Heart right ventricle (tissue), 16 donors: ENCODE measurements around the gene TXNDC17. TPM values are rescaled to one million over a fixed set of nuclear protein-coding genes. Genes with fewer than 3 reads are reported as not detected.

Experiments used
- ATAC-seq, 8 donors: fragments of 200-7000 bp; cut with Tn5 transposase; one replicate each; pipeline ENCODE4 v1.9.1; 2020; ENCODE audit warnings: mild to moderate bottlenecking in 8 of 8, moderate library complexity in 8 of 8, moderate number of reproducible peaks in 1 of 8
- DNase-seq, 2 donors: peaks; one replicate each; pipeline ENCODE4 v3.0.0-alpha.2; 2020
- H3K27ac ChIP-seq, 10 donors: fragments of 200-600 bp; sonication (generic) in 2 of 10; one replicate each; pipeline versions ENCODE4 v1.5.0 to v1.8.0; 2020 to 2022; ENCODE audit warnings: mild to moderate bottlenecking in 3 of 10
- H3K27me3 ChIP-seq, 7 donors: fragments of 200-600 bp; one replicate each; pipeline ENCODE4 v1.8.0; 2021 to 2022; ENCODE audit warnings: mild to moderate bottlenecking in 2 of 7
- H3K36me3 ChIP-seq, 9 donors: fragments of 200-600 bp; sonication (generic) in 1 of 9; one replicate each; pipeline versions ENCODE4 v1.5.0 to v1.8.0; 2020 to 2022; ENCODE audit warnings: mild to moderate bottlenecking in 2 of 9
- H3K4me1 ChIP-seq, 9 donors: fragments of 200-600 bp; sonication (generic) in 1 of 9; one replicate each; pipeline versions ENCODE4 v1.5.0 to v1.8.0; 2020 to 2022; ENCODE audit warnings: mild to moderate bottlenecking in 4 of 9
- H3K4me3 ChIP-seq, 10 donors: fragments of 200-600 bp; sonication (generic) in 2 of 10; one replicate each; pipeline versions ENCODE4 v1.5.0 to v1.8.0; 2020 to 2022; ENCODE audit warnings: mild to moderate bottlenecking in 7 of 10, moderate library complexity in 2 of 10
- H3K9me3 ChIP-seq, 11 donors: fragments of 200-600 bp in 10 of 11; sonication (generic) in 2 of 11; one replicate each; pipeline versions ENCODE4 v1.5.0 to v1.8.0; 2013 to 2022; ENCODE audit warnings: mild to moderate bottlenecking in 2 of 11, control low read depth in 1 of 11, moderate library complexity in 1 of 11
- WGBS, 2 donors: extraction: QIAGEN DNeasy Blood & Tissue Kit; methylation state at CpG; one replicate each; pipeline ENCODE4 v1.1.7; 2013; ENCODE audit warnings: inconsistent platforms in 1 of 2; 5-methylcytosine and 5-hydroxymethylcytosine counted together
- intact Hi-C, 10 donors: fragments of 100-400 bp; cut with DNase I; formaldehyde crosslinking; loops; one replicate each; pipeline versions ENCODE4 v1.11.1 to v1.14.2; 2022
- polyA plus RNA-seq, 2 donors: library from polyadenylated mRNA; stranded (reverse); fragments of 200-250 nt; gene quantifications; one replicate each; pipeline ENCODE4 v1.2.3, GENCODE V29; 2013
- total RNA-seq, 10 donors: library from RNA; stranded (reverse); fragmentation: NEBNext Ultra II Directional in 3 of 10; extraction: Animal tissue kit (Norgen Biotek cat#: 25700) in 3 of 10; gene quantifications; one replicate each; pipeline versions ENCODE4 v1.2.1 to v1.2.4, GENCODE V29; 2021 to 2023
- TF ChIP-seq, protein P1 (sequence below), 9 donors: fragments of 200-600 bp; sonication (generic) in 2 of 9; IDR thresholded peaks; one replicate each; pipeline versions ENCODE4 v1.5.0 to v1.8.0; 2021 to 2022; ENCODE audit warnings: antibody characterized with exemption in 9 of 9, mild to moderate bottlenecking in 5 of 9, moderate library complexity in 1 of 9
- donor health status: Arrhythmogenic right ventricular cardiomyopathy.
- donor health status: ischemic (EF 13 %, LVEDD 7.1; RV severe dilation, severe dysfunction).
- donor health status: healthy with polysubstance abuse.
- donor health status: DM: no; HTN: yes; CAD: no.
- donor health status: DM: no; HTN: no; CAD: no.
- donor health status: ischemic (EF 25% LVEDD 6.9; RV normal size, moderate dysfunction).
- donor health status: ischemic (EF 25% LVEDD 5.7; RV mildly dilated, moderate dysfunction).
- donor health status: healthy.
- donor health status: DM: yes; HTN: yes; CAD: no.
- donor health status: Ischemic cardiomyopathy.
- donor health status: ischemic (EF 35%, LVEDD 5.7; RV mildly dilated, moderate dysfunction).
- donor health status: nonischemic (EF 11% LVEDD 7.7; RV severe dilation, severe dysfunction).
- donor health status: DM: yes; HTN: yes; CAD: no.
- donor health status: PGD.
- donor health status: ischemic (EF 29% LVEDD 5.4; RV normal size, mild dysfunction).
- donor health status: nonischemic (EF 23%, LVEDD 6.1; RV moderate dilation, normal function).

The TXNDC17 gene
- total and polyA plus RNA-seq, 12 donors: 33.3 to 172 (median 43.7) TPM

DNA sequence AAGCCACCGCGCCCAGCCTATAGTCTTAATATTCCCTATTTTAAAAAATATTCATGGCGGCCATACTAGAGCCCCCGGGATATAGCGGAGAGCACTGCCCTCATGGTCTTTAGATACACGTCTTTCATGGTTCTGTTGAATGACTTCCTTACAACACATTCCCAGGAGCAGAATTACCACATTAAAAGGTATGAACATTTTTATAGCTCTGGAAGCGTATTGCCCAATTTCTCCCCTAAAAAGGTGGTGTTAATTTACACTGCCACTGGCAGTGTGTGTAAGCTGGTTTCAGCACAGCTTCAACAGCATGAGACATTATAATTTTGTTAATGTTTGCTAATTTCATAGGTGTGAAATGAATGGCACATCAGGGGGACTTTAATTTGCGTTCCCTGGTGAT lies 29.7 kb downstream of the TXNDC17 start:
- no peak for DNase-seq
- Histone ChIP-seq H3K9me3 (no peaks in the 10 kb centered on the region), H3K27me3 (peaks cover 0 to 39% (median 20%) of the 10 kb centered on the region in 7 donors)

DNA sequence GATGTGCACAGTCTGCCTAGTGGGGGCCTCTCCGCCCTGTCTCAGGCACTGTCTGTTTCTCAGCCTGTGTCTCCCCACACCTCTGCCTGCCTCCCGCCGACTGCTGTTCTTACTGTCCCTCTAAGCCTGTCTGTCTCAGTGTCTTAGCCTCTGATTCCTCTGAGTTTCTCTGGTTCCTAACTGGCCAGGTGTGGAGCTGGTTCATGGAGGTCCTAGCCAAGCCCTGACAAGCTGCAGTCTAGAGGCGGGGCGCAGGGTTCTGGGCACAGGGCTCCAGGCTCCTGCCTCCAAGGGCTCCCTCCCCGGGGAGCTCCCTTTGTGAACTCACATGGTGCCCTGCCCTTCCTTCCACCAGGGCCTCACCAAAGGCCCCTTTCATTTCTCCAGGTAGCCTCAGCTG lies 30.1 kb downstream of the TXNDC17 start:
- no peak overlapping the region for H3K27ac ChIP-seq
- no peaks in the 10 kb centered on the region for H3K36me3 ChIP-seq
- no peaks in the 10 kb centered on the region for H3K9me3 ChIP-seq
- no peak overlapping the region for H3K4me3 ChIP-seq
- ATAC-seq: no peak
- H3K27me3 ChIP-seq: peaks cover 0 to 40% (median 20%) of the 10 kb centered on the region in 7 donors
- intact Hi-C loops: loop anchor here in 1 of 10 donors (10.0 kb wide), 1 partner anchor 164 kb away; the partner anchor contains the start of gene TEKT1
- peaks cover 0 to 4% (median 0%) of the 10 kb centered on the region in 9 donors for H3K4me1 ChIP-seq
- WGBS, 2 donors: 76 to 90% methylated on average over 6 of the region's 6 CpGs
- TF ChIP-seq, protein P1, sequence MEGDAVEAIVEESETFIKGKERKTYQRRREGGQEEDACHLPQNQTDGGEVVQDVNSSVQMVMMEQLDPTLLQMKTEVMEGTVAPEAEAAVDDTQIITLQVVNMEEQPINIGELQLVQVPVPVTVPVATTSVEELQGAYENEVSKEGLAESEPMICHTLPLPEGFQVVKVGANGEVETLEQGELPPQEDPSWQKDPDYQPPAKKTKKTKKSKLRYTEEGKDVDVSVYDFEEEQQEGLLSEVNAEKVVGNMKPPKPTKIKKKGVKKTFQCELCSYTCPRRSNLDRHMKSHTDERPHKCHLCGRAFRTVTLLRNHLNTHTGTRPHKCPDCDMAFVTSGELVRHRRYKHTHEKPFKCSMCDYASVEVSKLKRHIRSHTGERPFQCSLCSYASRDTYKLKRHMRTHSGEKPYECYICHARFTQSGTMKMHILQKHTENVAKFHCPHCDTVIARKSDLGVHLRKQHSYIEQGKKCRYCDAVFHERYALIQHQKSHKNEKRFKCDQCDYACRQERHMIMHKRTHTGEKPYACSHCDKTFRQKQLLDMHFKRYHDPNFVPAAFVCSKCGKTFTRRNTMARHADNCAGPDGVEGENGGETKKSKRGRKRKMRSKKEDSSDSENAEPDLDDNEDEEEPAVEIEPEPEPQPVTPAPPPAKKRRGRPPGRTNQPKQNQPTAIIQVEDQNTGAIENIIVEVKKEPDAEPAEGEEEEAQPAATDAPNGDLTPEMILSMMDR (IDR thresholded peaks at IDR 0.05): no peak
- no peak for DNase-seq

More for the DNA sequence above, 29.7 kb downstream of the TXNDC17 start:
- no peak for ATAC-seq
- Histone ChIP-seq H3K4me1 (peaks cover 0 to 6% (median 0%) of the 10 kb centered on the region in 9 donors), H3K4me3 (no peak overlapping the region), H3K27ac (no peak overlapping the region), H3K36me3 (no peaks in the 10 kb centered on the region)
- TF ChIP-seq, protein P1 (IDR thresholded peaks at IDR 0.05): no peak
- WGBS, 2 donors: 91 to 93% methylated on average over 8 of the region's 8 CpGs
- intact Hi-C loops: loop anchor here in 1 of 10 donors (10.0 kb wide), 1 partner anchor 164 kb away; the partner anchor contains the start of gene TEKT1

DNA sequence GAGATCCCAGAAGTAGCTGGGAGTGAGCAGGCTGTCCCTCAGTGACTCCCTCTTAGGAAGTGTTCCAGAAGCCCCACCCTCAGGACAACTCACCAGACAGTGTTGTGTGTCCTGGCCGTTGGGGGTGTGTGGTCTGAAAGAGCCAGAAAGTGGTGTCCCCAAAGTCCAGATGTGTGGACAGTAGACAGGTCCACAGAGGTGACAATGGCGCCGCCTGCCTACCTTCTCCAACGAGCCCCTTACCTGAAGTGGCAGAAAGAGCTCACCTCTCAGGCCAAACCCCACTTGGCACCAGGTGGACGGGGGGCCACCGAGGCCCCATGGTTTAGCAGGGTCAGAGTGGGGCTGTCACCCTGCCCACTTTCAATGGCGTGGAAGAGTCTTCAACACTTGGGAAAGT lies 30.6 kb downstream of the TXNDC17 start:
- intact Hi-C loops: loop anchor here in 1 of 10 donors (10.0 kb wide), 1 partner anchor 163 kb away; the partner anchor contains the start of gene TEKT1
- Histone ChIP-seq H3K27ac (no peak overlapping the region), H3K4me1 (no peaks in the 10 kb centered on the region), H3K9me3 (no peaks in the 10 kb centered on the region), H3K36me3 (no peaks in the 10 kb centered on the region), H3K4me3 (no peak overlapping the region), H3K27me3 (peaks cover 0 to 40% (median 20%) of the 10 kb centered on the region in 7 donors)
- 79 to 84% methylated on average over 7 of the region's 7 CpGs for WGBS, 2 donors
- DNase-seq: no peak
- ATAC-seq: no peak
- TF ChIP-seq, protein P1 (IDR thresholded peaks at IDR 0.05): no peak

DNA sequence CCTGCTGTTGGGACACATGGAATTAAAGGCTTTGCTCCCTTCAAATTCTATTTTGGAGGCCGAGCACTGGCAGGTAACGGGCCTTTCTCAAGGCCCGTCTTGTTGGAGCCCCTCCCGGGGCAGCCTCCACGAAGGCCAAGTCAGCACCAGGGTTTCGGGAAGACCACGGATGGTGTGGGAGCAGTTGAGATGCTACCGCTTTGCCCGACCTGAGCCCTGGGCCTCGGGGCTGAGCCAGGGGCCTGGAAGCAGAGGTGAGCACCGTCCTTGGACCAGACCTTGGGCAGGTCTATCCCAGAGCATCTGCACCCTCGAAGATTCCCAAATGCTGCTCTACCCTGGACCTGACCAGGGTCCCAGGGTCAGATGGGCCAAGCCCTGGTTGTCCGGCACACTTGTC lies 33.7 kb downstream of the TXNDC17 start:
- no peaks in the 10 kb centered on the region for H3K4me1 ChIP-seq
- H3K9me3 ChIP-seq: no peaks in the 10 kb centered on the region
- H3K27ac ChIP-seq: no peak overlapping the region
- TF ChIP-seq, protein P1 (IDR thresholded peaks at IDR 0.05): no peak
- H3K27me3 ChIP-seq: peaks cover 4 to 48% (median 34%) of the 10 kb centered on the region in 7 donors
- intact Hi-C loops: loop anchor here in 1 of 10 donors (10.0 kb wide), 1 partner anchor 160 kb away; the partner anchor contains the start of gene TEKT1
- no peaks in the 10 kb centered on the region for H3K36me3 ChIP-seq
- H3K4me3 ChIP-seq: no peak overlapping the region
- WGBS, 2 donors: 92 to 93% methylated on average over 13 of the region's 13 CpGs
- DNase-seq: no peak
- no peak for ATAC-seq
